GM19463 (cell line): ENCODE data around the gene EIF4H.
"Not testable (repeated sequence)": the region's sequence is repeated elsewhere in the genome, so short reads cannot be mapped to it uniquely, and the experiment has no call there.

Experiments
- ATAC-seq: cut with Tn5 transposase; IDR thresholded peaks from one replicate; pipeline ENCODE4 v1.9.1; 2021; ENCODE audit warnings: mild to moderate bottlenecking, moderate library complexity; ENCODE audit not compliant: unreplicated experiment

EIF4H gene

DNA sequence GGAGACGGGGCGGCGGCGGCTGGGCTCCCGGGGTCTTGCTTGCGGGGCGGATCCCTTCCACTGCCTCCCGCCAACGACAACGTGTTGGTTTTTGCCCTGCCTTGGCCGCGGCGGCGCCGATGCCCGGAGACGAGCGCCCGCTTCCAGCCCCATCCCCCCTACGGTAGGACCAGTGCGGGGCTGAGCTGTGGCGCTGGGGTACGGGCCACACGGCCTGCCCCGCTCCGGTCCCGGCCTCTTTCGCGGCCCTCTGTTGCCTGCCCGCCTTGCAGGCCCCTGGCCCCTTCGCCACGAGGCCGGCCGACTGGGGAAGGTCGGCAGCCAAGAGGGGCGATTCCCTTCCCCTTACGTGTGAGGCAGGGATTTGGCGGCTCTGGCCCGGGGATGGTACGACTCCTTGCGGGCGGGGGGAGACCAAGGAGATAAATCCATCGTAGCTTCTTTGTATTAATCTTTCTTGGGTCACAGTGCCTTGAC lies 488 bp downstream of the EIF4H start:
- ATAC-seq: peak; percentile 15

DNA sequence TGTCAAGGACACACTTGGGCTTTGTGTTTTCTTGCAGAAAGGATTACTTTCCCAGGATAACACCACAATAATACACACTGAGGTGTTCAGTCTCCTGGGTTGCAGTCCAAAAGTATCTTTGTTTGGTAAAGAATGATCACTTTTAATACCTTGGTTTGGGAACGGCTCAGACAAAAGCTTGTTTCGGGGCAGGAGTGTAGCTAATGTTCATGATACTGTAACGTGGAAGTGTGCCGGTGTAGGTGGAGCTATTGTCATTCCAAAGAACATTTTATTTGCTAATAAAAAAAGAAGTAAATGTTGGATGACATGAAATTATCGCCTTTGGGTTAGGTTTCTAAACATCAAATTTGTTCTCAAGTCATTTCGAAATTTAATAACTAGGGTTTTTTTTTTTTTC lies 1.2 kb downstream of the EIF4H start:
- ATAC-seq: no peak

GRCh38 chr7:74176555-74176954 lies 2.4 kb downstream of the EIF4H start:
- ATAC-seq: no peak

- ATAC-seq: no peak
These were observed 4.5 kb downstream of the EIF4H start for GRCh38 chr7:74178632-74179031.

DNA sequence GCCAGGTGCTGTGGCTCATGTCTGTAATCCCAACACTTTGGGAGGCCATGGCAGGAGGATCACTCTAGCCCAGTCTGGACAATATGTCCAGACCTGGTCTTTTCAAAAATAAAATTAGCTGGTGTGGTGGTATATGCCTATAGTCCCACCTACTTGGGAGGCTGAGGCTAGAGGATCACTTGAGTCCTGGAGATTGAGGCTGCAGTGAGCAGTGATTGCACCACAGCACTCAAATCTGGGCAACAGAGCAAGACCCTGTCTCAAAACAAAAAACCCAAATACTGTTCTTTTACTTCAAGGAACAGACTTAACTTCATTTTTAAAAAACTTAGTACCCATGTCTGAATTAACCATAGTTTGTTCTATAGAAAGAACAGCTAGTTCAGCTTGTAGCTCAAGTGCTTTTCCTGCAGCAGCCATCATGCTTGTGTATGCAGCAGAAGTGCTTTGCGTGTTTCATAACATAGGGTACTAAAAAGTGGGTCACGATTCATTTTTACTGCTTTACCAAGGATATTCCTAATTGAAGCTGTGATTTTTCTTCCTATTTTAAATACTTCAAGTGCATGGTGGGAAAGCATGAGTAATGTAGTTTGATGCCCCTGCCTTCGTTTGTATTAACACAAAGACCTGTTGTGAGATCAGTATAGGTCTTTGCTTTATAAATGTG lies 5.9 kb downstream of the EIF4H start:
- ATAC-seq: no peak

DNA sequence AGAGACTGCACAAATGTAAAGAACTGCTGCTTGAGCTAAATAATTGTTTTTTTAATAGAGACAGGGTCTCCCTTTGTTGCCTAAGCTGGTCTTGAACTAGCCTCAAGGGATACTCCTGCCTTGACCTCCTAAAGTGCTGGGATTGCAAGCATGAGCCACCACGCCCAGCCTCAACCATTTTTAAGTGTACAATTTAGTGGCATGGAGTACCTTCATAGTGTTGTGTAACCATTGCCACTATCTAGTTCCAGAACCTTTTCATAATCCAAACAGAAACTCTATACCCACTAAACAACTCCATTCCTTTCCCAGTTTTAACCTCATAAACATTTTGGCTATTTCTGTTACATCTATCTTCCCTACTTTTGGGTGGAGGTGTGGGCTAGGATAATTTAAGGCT lies 6.7 kb downstream of the EIF4H start:
- no peak for ATAC-seq

DNA sequence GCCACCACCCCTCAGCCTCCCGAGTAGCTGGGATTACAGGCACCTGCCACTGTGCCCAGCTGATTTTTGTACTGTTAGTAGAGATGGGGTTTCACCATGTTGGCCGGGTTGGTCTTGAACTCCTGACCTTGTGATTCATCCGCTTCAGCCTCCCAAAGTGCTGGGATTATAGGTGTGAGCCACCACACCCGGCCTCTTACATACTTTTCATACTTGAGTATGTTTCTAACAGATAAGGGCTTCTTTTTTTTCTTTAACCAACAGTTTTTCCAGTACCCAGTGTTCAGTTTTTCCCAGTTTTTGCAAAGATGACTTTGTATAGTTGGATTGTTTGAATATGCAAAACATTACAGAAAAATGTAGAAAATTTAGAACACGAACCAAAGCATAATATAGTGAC lies 7.7 kb downstream of the EIF4H start:
- no peak for ATAC-seq

DNA sequence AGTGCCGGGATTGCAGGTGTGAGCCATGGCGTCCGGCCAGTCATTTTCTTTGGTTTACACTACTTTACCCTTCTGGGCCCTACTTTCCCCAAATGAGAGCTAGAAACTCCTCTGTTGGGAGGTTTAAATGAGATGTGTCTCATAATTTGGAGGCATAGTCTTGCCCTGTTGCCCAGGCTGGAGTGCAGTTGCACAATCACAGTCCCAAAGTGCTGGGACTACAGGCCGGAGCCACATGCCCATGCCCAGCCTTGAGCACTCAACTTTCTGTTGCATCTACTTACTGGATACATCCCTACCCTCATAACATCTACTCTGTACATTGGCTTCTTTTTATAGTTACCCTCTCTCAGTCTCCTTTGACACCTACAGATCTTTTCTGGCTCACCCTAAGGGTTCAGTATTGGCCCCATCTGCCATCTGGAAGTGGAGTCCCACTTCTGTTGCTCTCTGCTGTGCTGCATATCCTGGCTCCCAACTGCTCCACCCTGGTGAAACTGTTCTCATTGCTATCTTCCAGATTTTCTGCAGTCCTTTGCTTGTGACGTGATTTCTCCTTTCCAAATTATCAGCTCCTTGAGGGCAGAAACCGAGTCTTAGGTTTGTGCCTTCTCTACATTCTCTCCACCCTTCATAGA lies 8.4 kb downstream of the EIF4H start:
- no peak for ATAC-seq

DNA sequence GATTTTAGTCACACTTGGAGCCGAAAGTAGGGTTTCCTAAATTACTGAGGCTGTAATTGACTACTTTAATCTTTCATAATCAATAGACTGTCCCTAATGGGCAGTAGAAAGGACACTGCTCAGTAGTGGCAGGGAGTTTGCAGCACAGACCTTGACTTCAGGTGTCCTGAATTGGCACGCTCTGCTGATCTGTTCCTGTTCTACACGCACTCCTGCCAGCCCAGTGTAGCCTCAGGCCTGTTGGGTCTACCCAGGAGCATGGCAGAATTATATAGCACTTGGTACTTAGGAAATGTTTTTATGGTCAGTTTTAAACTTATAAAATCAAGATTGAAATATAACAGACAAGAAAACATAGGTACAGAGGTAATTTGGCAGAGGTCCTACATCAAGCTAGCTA lies 9.0 kb downstream of the EIF4H start:
- no peak for ATAC-seq

DNA sequence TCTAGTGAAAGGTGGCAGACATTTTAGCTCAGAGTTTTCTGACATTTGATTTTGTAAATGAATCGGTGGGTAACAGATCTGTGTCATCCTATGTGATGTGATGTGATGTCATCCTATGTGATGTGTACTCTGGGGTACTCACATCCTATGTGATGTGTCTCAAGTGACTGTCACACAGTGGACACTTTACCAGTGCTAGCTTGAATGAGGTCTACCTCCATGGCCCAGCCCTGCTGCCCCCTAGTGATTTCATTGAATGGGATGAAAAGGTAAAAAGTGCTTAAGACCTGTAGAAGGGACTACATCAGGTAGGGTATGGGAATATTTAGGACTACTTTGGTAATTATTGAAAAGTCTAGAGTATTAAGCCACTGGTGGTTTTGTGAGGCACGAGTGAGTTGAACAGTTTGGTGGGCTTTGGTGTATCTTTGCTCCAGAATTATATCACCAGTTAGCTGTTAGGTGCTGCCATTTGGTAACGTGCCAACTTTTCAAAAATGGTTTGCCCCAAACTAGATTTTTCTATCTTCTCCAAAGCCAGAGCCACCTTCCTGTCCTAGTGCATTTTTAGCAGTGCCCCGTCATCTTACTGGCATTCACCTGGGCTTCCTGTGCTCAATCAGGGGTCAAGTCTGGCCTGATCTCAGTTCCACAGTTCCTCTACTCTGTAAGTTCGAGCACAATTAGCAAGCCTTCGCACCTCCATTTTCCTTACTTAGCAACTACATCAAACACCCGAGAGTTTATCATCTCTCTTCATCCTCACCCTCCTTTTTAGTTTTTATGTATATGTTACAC lies 9.7 kb downstream of the EIF4H start:
- no peak for ATAC-seq

DNA sequence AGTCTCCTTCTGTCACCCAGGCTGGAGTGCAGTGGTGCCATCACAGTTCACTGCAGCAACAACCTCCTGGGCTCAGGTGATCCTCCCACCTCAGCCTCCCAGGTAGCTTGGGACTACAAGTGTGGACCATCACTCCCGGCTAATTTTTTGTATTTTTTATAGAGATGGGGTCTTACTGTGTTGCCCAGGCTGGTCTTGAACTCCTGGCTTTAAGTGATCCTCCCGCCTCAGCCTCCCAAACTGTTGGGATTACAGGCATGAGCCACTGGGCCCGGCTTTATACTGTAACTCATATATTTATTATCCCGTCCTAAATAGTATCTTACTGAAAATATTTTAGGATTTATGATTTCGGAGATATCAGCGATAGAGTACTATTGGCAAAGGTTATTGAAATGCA lies 10.9 kb downstream of the EIF4H start:
- no peak for ATAC-seq

DNA sequence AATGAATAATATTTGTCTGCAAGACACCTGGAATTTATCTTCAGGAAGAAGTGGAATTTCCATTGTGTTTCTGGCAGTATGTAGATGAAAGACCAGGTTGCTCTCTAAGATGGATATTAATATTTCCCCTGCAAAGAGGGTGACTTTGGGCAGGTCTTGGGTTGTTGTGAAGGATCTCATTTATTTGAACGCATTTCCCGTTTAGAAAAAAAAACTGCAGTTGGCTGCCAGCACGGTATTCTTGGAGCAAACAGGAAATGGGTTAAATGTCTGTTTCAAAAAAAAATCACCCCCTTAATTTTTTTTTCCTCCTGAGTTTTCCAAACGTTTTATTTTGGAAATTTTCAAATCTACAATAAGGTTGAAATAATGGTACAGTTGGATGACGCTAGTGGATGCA lies 11.5 kb downstream of the EIF4H start:
- no peak for ATAC-seq

DNA sequence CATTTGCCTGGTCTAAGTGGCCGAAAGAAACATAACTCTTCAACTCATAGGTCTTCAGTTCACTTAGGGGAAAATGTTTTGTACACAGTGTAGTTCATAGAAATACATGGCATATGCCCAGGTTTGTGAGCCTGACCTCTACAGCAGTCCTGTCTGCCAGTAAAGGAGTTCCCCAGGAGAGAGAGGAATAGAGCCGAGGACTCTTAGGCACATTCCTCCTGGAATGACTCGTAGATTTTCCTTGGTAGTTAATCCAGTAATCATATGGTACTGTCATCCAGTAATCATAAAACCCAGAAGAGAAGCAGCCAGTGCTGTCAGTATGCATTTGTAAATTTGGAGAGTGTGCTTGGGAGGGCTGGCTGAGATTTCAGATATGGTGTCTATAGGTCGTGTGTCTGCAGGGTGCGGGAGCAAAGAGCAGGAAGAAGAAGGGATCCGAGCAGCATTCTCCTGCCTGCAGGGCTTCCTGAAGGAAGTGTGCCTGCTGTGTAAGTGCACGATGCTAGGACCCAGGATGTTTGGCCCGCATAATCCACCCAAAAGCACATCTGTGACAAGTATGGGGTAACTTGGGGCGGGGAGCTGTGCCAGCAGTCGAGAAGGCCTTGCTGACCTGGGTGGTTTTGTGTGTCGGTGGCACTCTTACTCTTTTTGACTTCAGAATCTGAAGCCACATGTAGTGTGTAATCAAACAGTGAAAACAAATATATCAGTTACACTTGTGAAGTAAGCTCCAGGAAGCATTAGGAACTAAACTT lies 13.9 kb downstream of the EIF4H start:
- no peak for ATAC-seq

- no peak for ATAC-seq
These were observed 16.1 kb downstream of the EIF4H start for GRCh38 chr7:74190259-74190658.

- ATAC-seq: no peak
These were observed 17.1 kb downstream of the EIF4H start for GRCh38 chr7:74191231-74191630.

- no peak for ATAC-seq
These were observed 18.9 kb downstream of the EIF4H start for GRCh38 chr7:74193054-74193453.

DNA sequence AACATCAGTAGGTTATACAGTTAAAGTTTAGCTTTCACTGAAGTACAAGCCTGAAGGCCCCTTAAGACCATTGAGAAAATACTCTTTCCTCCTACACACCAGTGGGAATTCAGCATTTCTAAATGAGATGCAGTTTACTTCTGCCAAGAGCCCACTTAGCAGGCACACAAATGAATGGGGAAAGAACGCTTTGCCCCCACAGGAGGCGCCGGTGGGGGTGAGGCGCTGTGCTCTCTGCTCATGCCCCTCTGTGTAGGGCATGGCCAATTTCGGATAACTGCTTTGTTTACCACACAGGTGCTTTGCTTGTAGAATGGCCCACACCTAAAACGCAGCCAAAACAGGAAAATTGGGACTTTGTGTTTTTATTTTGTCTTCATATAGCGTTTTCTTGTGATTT lies 19.8 kb downstream of the EIF4H start:
- ATAC-seq: no peak

- no peak for ATAC-seq
These were observed 20.5 kb downstream of the EIF4H start for GRCh38 chr7:74194686-74195085.

GRCh38 chr7:74195139-74195860 lies 21.1 kb downstream of the EIF4H start:
- not testable (repeated sequence) for ATAC-seq

DNA sequence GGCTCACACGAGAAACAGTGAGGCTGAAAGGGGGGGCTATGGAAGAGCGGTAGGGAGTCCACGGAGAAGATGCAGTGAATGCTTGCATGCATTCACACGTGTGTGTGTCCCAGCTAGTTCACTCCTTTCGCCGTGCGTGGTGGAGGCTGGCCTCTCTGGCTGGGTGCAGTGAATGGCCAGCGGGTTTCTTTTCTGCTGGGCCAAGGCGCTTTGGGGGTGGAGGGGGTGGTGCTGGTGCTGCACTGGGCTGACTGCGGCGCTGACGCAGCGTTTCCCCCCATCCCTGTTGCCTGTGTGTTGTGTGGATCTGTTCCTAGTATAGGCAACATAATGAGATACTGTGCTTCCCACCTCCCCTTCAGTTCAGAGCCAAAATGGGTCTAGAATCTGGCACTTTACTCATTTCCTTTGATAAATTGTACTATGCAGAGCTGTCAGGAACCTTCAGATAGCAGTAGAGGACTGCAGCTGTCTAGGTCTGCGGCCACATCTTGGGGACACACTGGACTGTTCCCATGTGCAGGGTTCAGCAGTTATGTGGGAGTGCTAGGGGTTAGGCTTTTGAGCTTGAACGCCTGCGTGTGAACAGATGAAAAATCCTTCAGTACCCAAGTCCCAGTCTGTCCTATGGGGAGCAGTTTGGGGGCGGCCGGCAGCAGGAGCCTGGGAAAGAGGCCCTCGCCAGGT lies 22.0 kb downstream of the EIF4H start:
- ATAC-seq: not testable (repeated sequence)
